Measurements from ENCODE around the gene AMOTL2. TPM values are rescaled to one million over a fixed set of nuclear protein-coding genes. Genes with fewer than 3 reads are reported as not detected.

AMOTL2 gene
- total and polyA plus RNA-seq, 2 donors (not counting 1 experiment from before 2014, with no cell fraction given), result not detected

DNA sequence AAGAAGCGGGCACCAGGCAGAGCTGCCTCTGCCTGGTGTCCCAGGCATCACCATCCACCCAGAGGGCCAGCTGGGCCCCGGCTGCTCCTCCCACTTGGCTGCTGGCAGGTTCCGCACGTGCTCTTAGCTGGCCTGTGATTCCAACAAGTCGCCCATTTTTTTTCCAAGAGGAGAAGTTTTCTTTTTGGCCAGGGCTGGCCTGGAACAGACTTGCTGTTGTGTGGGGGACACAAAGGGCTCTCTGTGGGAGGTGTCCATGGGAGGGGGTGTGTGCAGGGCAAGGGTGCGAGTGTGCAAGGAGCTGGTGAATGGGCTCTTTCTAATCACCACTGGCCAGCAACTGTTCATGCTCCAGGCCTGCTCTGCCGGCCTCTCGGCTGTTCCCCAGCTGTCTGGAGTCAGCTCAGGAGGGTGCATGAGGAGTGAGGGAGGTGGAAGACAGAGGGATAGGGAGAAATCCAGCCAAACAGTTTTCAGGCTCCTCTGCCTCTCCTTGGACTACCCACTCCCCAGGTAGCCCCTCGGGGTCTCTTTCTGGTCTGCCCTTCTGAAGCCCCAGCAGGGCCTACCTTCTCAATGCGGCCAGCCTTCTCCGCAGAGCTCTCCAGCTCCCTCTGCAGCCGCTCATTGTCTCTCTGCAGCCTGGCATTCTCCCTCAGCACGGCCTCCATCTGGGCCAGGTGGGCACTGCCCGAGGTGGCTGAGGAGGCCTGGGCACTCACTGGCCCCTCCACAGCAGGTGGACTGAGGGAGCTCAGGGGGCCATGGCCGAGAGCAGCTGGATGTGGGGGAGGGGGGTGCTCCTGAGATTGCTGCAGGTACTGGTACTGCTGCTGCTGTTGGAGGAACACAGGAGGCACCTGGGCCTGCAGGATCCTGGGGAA is 7.1 kb downstream of the AMOTL2 start:
- H3K27me3 Mint-ChIP-seq, result peaks cover 37% of the 10 kb centered on the region
- intact Hi-C loops (cut with micrococcal nuclease), result no loop called here
- no peak overlapping the region for H3K9ac ChIP-seq (ENCODE audit: low read length)
- no peak for ATAC-seq (ENCODE audit: low read depth)
- peaks cover 0 to 29% (median 4%) of the 10 kb centered on the region in 4 experiments for H3K27me3 ChIP-seq (replicated peaks in 1 of 4; ENCODE audit: control extremely low read depth in 1 of 4, control insufficient read depth in 3 of 4, insufficient read depth in 4 of 4, low read length in 3 of 4)
- peaks cover 13% of the 10 kb centered on the region for H3K4me1 Mint-ChIP-seq
- no peak overlapping the region for H2AFZ ChIP-seq (ENCODE audit: insufficient read depth, low read depth, low read length, poor library complexity, severe bottlenecking)
- no peak overlapping the region for H3K4me3 Mint-ChIP-seq
- peaks cover 0 to 3% of the 10 kb centered on the region in 2 donors for H3K4me1 ChIP-seq (ENCODE audit: control insufficient read depth in 2 of 2, insufficient read depth in 2 of 2, low read length in 2 of 2)
- H3K4me3 ChIP-seq (ENCODE audit: control extremely low read depth in 1 of 5, extremely low read depth in 1 of 5, insufficient read depth in 1 of 5, low read depth in 2 of 5, low read length in 4 of 5), result no peak overlapping the region
- H4K20me1 ChIP-seq (ENCODE audit: control insufficient read depth, insufficient read depth, low read length, poor library complexity, severe bottlenecking), result no peaks in the 10 kb centered on the region
- TF ChIP-seq, protein P1, sequence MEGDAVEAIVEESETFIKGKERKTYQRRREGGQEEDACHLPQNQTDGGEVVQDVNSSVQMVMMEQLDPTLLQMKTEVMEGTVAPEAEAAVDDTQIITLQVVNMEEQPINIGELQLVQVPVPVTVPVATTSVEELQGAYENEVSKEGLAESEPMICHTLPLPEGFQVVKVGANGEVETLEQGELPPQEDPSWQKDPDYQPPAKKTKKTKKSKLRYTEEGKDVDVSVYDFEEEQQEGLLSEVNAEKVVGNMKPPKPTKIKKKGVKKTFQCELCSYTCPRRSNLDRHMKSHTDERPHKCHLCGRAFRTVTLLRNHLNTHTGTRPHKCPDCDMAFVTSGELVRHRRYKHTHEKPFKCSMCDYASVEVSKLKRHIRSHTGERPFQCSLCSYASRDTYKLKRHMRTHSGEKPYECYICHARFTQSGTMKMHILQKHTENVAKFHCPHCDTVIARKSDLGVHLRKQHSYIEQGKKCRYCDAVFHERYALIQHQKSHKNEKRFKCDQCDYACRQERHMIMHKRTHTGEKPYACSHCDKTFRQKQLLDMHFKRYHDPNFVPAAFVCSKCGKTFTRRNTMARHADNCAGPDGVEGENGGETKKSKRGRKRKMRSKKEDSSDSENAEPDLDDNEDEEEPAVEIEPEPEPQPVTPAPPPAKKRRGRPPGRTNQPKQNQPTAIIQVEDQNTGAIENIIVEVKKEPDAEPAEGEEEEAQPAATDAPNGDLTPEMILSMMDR (IDR thresholded peaks at IDR 0.05), result no peak
- no peak for TF ChIP-seq EZH2 (IDR thresholded peaks at IDR 0.05; ENCODE audit: borderline replicate concordance, insufficient read depth, low read depth, low read length, poor library complexity, severe bottlenecking)
- DNase-seq, result no peak
- no peak overlapping the region for H3K27ac ChIP-seq (ENCODE audit: low read length in 2 of 2)
- H3K79me2 ChIP-seq (ENCODE audit: control insufficient read depth, insufficient read depth, low read length), result no peaks in the 10 kb centered on the region
- H3K9me3 ChIP-seq (ENCODE audit: control extremely low read depth in 1 of 3, control insufficient read depth in 2 of 3, insufficient read depth in 1 of 3, low read length in 2 of 3), result no peaks in the 10 kb centered on the region
- 88% methylated on average over 15 of the region's 15 CpGs for WGBS (ENCODE audit: insufficient coverage)
- no peak overlapping the region for H3K4me2 ChIP-seq (replicated peaks; ENCODE audit: low read depth, low read length, poor library complexity, severe bottlenecking)
- POLR2A ChIA-PET, result no interaction called here
- H3K27ac Mint-ChIP-seq, result no peak overlapping the region
- CTCF ChIA-PET, result no interaction called here
- H3K36me3 ChIP-seq (replicated peaks in 1 of 2; ENCODE audit: control extremely low read depth in 1 of 2, control insufficient read depth in 1 of 2, extremely low read depth in 1 of 2, insufficient read depth in 2 of 2, low read length in 1 of 2), result no peaks in the 10 kb centered on the region
- no peaks in the 10 kb centered on the region for H3K9me3 Mint-ChIP-seq (ENCODE audit: insufficient read depth)

DNA sequence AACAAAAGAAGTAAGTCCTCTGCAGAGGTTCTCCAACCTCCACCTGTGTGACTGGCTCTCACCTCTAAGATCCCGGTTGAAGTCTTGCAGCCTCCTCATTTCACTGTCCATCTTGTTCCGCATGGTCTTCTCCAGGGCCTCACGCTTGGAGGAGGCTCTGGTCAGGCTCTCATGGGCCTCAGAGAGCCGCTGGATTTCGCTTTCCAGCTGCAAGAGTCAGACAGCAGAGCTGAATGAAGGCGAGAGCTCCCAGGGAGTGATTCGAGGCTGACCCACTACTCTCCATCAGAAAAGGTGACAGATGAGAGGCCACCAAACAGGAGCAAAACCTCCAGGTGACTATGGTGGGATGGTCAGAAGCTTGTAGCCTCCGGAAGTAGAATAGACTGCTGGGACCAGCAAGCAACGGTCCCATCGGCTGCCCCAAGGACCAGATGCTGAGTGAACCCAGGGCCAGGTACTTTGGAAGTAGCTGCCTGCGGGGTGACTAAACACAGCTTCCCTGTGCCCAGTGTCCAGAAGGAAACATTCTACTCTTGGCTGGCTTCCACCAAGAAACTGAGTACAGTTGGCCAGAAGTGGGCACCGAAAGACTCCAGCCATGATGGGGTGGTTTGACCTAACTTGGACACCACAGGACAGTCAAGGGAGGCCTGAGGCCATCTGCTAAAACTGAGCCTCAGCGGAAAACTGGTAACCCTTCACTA is 7.9 kb downstream of the AMOTL2 start:
- DNase-seq, result no peak
- H3K4me3 ChIP-seq (ENCODE audit: control extremely low read depth in 1 of 5, extremely low read depth in 1 of 5, insufficient read depth in 1 of 5, low read depth in 2 of 5, low read length in 4 of 5), result no peak overlapping the region
- H3K4me2 ChIP-seq (replicated peaks; ENCODE audit: low read depth, low read length, poor library complexity, severe bottlenecking), result no peak overlapping the region
- WGBS (ENCODE audit: insufficient coverage), result 93% methylated on average over 11 of the region's 13 CpGs
- ChIA-PET POLR2A (no interaction called here), CTCF (no interaction called here)
- no peaks in the 10 kb centered on the region for H3K9me3 ChIP-seq (ENCODE audit: control extremely low read depth in 1 of 3, control insufficient read depth in 2 of 3, insufficient read depth in 1 of 3, low read length in 2 of 3)
- H3K27me3 ChIP-seq (replicated peaks in 1 of 4; ENCODE audit: control extremely low read depth in 1 of 4, control insufficient read depth in 3 of 4, insufficient read depth in 4 of 4, low read length in 3 of 4), result peaks cover 0 to 27% (median 2%) of the 10 kb centered on the region in 4 experiments
- H3K27ac Mint-ChIP-seq, result no peak overlapping the region
- ATAC-seq (ENCODE audit: low read depth), result no peak
- intact Hi-C loops (cut with micrococcal nuclease), result no loop called here
- TF ChIP-seq, protein P1 (IDR thresholded peaks at IDR 0.05), result no peak
- TF ChIP-seq EZH2 (IDR thresholded peaks at IDR 0.05; ENCODE audit: borderline replicate concordance, insufficient read depth, low read depth, low read length, poor library complexity, severe bottlenecking), result no peak
- H3K4me1 Mint-ChIP-seq, result peaks cover 13% of the 10 kb centered on the region
- no peak overlapping the region for H3K9ac ChIP-seq (ENCODE audit: low read length)
- H3K36me3 ChIP-seq (replicated peaks in 1 of 2; ENCODE audit: control extremely low read depth in 1 of 2, control insufficient read depth in 1 of 2, extremely low read depth in 1 of 2, insufficient read depth in 2 of 2, low read length in 1 of 2), result no peaks in the 10 kb centered on the region
- no peak overlapping the region for H3K4me3 Mint-ChIP-seq
- H2AFZ ChIP-seq (ENCODE audit: insufficient read depth, low read depth, low read length, poor library complexity, severe bottlenecking), result no peak overlapping the region
- H3K79me2 ChIP-seq (ENCODE audit: control insufficient read depth, insufficient read depth, low read length), result no peaks in the 10 kb centered on the region
- no peak overlapping the region for H3K27ac ChIP-seq (ENCODE audit: low read length in 2 of 2)
- no peaks in the 10 kb centered on the region for H4K20me1 ChIP-seq (ENCODE audit: control insufficient read depth, insufficient read depth, low read length, poor library complexity, severe bottlenecking)
- peaks cover 34% of the 10 kb centered on the region for H3K27me3 Mint-ChIP-seq
- no peaks in the 10 kb centered on the region for H3K9me3 Mint-ChIP-seq (ENCODE audit: insufficient read depth)
- H3K4me1 ChIP-seq (ENCODE audit: control insufficient read depth in 2 of 2, insufficient read depth in 2 of 2, low read length in 2 of 2), result peaks cover 0 to 3% of the 10 kb centered on the region in 2 donors
